Activated gamma-delta T cell treated with anti-CD3 and anti-CD28 coated beads, Interleukin-2, amount 50 U/mL, for 16 hours (primary cell): ENCODE data around the gene RAD1.

Experiments used
- DNase-seq: peaks from one replicate; pipeline ENCODE4 v3.0.0-alpha.2; 2020; ENCODE audit warnings: low read depth

Gene RAD1

DNA sequence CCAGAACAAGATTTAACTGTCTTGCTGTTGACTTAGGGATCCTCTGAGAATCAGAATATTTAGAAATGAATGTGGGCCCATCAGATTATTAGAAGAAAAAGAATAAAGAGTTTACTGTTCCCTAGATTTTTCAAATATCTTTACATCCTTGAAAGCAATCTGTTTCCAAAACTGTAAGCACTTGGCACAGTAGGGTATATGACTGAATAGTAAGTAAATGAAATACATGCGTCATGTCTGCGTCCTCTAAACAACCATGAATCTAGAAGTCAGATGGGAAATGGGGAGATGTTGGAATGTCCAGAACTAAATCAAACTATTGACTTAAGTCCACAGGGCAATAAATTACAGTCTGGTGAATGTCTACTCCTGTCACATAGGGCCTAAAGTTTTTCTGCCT is 50.2 kb downstream of the RAD1 start:
- no peak for DNase-seq

DNA sequence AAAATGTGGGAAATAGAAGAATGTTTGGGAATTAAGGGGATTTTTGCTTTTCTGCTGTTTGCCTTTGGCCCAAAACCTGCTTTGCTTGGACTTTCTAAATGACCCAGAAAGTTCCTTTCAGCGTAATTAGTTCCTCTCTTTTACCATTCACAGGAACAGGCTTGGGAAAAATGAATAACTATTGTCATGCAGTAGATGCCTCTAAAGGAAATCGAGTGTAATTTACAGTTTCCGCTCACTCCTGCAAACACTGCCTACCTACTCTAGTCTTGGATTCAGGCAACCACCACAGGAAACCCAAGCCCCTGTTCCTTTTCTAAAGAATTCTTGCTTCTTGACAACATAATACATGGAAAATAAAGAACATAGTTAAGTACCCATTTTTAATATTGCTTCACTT is 51.4 kb downstream of the RAD1 start:
- no peak for DNase-seq

DNA sequence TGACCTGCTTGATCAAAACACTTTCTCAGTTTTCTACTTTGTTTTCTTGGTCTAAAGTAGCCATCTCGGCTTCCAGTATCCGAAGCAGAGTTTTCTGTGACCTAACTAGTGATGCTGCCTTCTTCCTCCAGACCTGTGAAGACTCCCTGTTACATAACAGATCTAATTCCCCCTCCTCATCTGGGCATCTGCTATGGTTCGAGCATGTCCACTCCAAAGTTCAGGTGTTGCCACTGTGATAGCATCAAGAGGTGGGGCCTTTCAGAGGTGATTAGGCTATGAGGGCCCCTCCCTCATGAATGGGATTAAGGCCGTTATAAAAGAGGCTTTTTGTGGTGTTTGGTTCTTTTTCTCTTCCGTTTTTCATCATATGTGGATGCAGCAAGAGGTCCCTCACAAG is 56.1 kb downstream of the RAD1 start:
- no peak for DNase-seq

DNA sequence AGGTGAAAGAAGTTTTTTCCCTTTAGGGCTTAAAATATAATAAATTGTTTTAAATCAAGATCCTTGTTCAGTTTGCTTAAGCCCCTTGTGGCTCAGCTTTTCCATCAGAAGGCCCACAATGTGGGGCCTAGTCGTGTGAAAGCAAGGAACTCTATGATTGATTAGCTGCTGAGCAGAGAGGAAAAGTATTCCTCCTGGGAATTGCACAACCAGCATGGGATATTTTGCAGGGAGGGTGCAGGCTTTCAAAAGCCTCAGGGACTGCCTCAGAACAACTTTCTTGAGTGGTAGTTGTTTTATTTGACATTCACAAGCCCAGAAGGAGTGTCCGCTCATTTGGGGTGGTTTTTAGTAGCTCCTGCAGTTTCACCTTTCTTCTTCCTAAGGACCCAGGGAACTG is 56.5 kb downstream of the RAD1 start:
- DNase-seq, result no peak

DNA sequence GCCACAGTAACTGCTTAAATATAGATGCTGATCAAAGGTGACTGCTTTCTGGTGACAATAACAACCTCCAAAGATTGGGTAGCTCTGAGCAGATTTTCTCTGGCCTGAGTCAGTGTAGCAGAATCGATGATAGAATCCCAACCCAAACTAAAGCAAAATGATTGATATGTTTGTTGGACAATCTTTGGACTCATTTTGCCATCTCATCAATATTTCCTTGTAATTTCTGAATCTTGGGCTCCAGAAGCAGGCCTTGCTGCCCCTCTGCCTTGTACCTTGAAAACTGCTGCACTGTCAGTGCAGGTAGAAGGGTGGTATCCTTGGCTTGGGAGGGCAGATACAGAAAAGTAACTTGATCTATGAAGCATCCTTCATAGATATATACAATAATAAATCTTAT is 57.4 kb downstream of the RAD1 start:
- no peak for DNase-seq

DNA sequence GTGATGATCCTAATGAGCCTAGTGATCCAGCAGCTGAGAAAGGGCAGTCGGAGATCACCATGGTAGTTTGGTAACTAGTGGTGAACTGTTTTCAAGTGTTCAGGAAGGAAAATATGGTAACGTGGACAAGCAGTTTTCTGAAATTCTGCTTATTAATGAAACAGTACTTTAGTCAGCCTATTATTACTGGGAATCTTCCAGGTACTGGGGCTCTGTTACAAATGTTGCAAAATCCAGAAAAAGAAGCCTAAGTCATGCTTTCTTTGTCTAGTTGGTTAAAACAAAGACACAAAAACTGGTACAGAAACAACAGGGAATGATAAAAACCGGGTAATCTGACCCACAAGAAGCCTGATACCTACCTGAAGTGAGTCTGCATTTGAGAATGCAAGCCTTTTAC is 58.1 kb downstream of the RAD1 start:
- DNase-seq, result no peak
